ENCODE results near the gene DSTN.

DSTN gene

GRCh38 chr20:17622851-17623508 is 53.1 kb downstream of the DSTN start:
- no peak for DNase-seq (ENCODE audit: low read depth in 2 of 3, low spot score in 2 of 3)

GRCh38 chr20:17624070-17624469 is 54.2 kb downstream of the DSTN start:
- no peak for DNase-seq (ENCODE audit: low read depth in 2 of 3, low spot score in 2 of 3)

- no peak for DNase-seq (ENCODE audit: low read depth in 2 of 3, low spot score in 2 of 3)
Measured at GRCh38 chr20:17624551-17625245, 54.8 kb downstream of the DSTN start.

GRCh38 chr20:17625246-17626051 is 55.6 kb downstream of the DSTN start:
- DNase-seq (ENCODE audit: low read depth in 2 of 3, low spot score in 2 of 3), result no peak

- DNase-seq (ENCODE audit: low read depth in 2 of 3, low spot score in 2 of 3), result no peak
Measured at GRCh38 chr20:17626217-17627007, 56.5 kb downstream of the DSTN start.

- no peak for DNase-seq (ENCODE audit: low read depth in 2 of 3, low spot score in 2 of 3)
Measured at GRCh38 chr20:17627101-17627955, 57.5 kb downstream of the DSTN start.

- DNase-seq (ENCODE audit: low read depth in 2 of 3, low spot score in 2 of 3), result no peak
Measured at GRCh38 chr20:17628101-17628841, 58.4 kb downstream of the DSTN start.

GRCh38 chr20:17629025-17629424 is 59.1 kb downstream of the DSTN start:
- no peak for DNase-seq (ENCODE audit: low read depth in 2 of 3, low spot score in 2 of 3)

- no peak for DNase-seq (ENCODE audit: low read depth in 2 of 3, low spot score in 2 of 3)
Measured at GRCh38 chr20:17629678-17630089, 59.8 kb downstream of the DSTN start.

- no peak for DNase-seq (ENCODE audit: low read depth in 2 of 3, low spot score in 2 of 3)
Measured at GRCh38 chr20:17630151-17630805, 60.4 kb downstream of the DSTN start.

GRCh38 chr20:17630806-17631195 is 60.9 kb downstream of the DSTN start:
- DNase-seq (ENCODE audit: low read depth in 2 of 3, low spot score in 2 of 3), result no peak

- DNase-seq (ENCODE audit: low read depth in 2 of 3, low spot score in 2 of 3), result no peak
Measured at GRCh38 chr20:17631576-17632319, 61.9 kb downstream of the DSTN start.

GRCh38 chr20:17633221-17633849 is 63.5 kb downstream of the DSTN start:
- no peak for DNase-seq (ENCODE audit: low read depth in 2 of 3, low spot score in 2 of 3)

GRCh38 chr20:17633850-17634500 is 64.1 kb downstream of the DSTN start:
- no peak for DNase-seq (ENCODE audit: low read depth in 2 of 3, low spot score in 2 of 3)

GRCh38 chr20:17634661-17635331 is 64.9 kb downstream of the DSTN start:
- DNase-seq (ENCODE audit: low read depth in 2 of 3, low spot score in 2 of 3), result no peak

GRCh38 chr20:17635332-17636244 is 65.7 kb downstream of the DSTN start:
- DNase-seq (ENCODE audit: low read depth in 2 of 3, low spot score in 2 of 3), result no peak

All from activated CD8-positive, alpha-beta memory T cell treated with anti-CD3 and anti-CD28 coated beads for 48 hours (primary cell).